Lower leg skin (tissue), 4 donors: ENCODE data around the gene AMMECR1L. TPM values are rescaled to one million over a fixed set of nuclear protein-coding genes. Genes with fewer than 3 reads are reported as not detected.

Experiments
- DNase-seq, 2 donors: peaks; one replicate each; pipeline ENCODE4 v3.0.0-alpha.2; 2019; ENCODE audit warnings: low spot score in 2 of 2
- H3K4me3 ChIP-seq: fragments of 200-600 bp; sonication (generic); 2 replicates; pipeline ENCODE4 v1.5.1; 2017; ENCODE audit warnings: mild to moderate bottlenecking, low read depth; ENCODE audit not compliant: poor library complexity, severe bottlenecking
- POLR2A ChIP-seq, 2 donors: fragments of 450-650 bp; IDR thresholded peaks; one replicate each; pipeline ENCODE4 v1.6.1; 2016 to 2017; ENCODE audit warnings: antibody characterized with exemption in 2 of 2, mild to moderate bottlenecking in 1 of 2, moderate library complexity in 1 of 2
- WGBS, 2 donors: methylation state at CpG; one replicate each; pipeline ENCODE4 v1.1.5; 2018; 5-methylcytosine and 5-hydroxymethylcytosine counted together
- intact Hi-C: fragments of 100-400 bp; cut with DNase I; formaldehyde crosslinking; loops from one replicate; pipeline ENCODE4 v1.15.0; 2023; ENCODE audit warnings: low total_unique reads
- total RNA-seq, 4 donors: library from RNA; depleted of rRNA; stranded (reverse); fragments of >200 nt; gene quantifications; one replicate each; pipeline ENCODE4 v1.1.0, GENCODE V29; 2016
- TF ChIP-seq, protein P1 (sequence below), 3 donors: fragments of 450-650 bp; IDR thresholded peaks; one replicate each; pipeline ENCODE4 v1.5.1; 2016; ENCODE audit warnings: antibody characterized with exemption in 3 of 3, mild to moderate bottlenecking in 3 of 3, moderate library complexity in 2 of 3

The AMMECR1L gene
- total RNA-seq, 4 donors from 2014 or later = 12.9 to 16.2 (median 13.6) TPM

DNA sequence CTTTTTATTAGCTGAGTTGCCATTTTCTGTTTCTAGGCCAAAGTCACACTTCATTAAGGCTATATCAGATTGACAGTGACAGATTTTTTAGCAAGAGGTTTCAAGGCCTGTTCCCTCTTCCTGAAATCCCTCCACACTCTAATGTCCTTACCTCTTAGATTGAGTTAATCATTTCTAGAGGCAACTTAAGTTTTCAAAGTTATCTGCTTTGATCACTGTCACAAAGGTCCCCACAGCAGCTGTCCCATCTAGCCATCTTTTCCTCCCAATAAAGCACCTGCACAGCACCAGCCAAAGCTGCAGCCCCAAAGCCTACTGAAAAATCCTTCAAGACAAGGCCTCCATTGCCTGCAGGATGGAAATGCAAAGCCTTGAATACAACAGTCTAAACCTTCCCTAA is 13.4 kb downstream of the AMMECR1L start:
- DNase-seq = no peak
- H3K4me3 ChIP-seq = no peak overlapping the region
- no peak for TF ChIP-seq POLR2A (IDR thresholded peaks at IDR 0.05)
- TF ChIP-seq, protein P1, sequence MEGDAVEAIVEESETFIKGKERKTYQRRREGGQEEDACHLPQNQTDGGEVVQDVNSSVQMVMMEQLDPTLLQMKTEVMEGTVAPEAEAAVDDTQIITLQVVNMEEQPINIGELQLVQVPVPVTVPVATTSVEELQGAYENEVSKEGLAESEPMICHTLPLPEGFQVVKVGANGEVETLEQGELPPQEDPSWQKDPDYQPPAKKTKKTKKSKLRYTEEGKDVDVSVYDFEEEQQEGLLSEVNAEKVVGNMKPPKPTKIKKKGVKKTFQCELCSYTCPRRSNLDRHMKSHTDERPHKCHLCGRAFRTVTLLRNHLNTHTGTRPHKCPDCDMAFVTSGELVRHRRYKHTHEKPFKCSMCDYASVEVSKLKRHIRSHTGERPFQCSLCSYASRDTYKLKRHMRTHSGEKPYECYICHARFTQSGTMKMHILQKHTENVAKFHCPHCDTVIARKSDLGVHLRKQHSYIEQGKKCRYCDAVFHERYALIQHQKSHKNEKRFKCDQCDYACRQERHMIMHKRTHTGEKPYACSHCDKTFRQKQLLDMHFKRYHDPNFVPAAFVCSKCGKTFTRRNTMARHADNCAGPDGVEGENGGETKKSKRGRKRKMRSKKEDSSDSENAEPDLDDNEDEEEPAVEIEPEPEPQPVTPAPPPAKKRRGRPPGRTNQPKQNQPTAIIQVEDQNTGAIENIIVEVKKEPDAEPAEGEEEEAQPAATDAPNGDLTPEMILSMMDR (IDR thresholded peaks at IDR 0.05) = no peak
- intact Hi-C loops = no loop called here

DNA sequence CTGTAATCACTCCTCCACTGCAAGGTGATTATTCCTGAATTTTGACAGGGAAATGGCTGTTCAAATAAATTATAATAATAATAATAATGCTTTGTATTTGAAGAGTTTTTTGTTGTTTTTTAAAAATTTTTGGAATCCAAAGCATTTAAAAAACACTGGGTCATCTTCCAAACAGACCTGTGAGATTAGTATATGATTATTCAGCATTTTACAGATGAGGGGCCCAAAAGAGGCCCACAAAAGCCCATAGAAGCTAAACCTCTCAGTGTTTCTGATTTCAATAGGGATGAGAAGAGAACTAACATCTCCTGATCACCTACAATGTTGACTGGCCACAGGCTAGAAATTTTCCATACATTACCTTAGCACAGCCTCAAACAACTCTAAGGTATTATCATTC is 19.8 kb downstream of the AMMECR1L start:
- intact Hi-C loops = no loop called here
- TF ChIP-seq, protein P1 (IDR thresholded peaks at IDR 0.05) = no peak
- no peak for TF ChIP-seq POLR2A (IDR thresholded peaks at IDR 0.05)
- no peak overlapping the region for H3K4me3 ChIP-seq
- no peak for DNase-seq

DNA sequence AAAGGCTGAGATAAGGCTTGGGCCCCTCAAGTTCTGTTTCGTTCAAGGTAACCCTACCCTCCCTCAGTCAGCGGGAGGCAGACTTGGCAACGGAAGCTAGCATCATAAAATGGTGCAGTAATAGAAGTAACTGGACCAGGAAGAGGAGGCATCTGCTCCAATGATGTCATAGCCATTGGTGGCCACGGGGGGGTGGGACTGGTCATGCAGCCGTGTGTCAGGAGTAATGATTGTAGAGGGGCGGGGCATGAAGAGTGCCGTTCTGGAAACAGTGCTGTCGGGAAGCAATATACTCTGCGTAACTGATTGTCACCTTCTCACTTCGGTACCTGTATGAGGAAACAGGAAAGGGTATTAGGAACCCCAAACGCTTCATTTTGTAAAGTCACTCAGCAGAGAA is 20.9 kb downstream of the AMMECR1L start:
- WGBS, 2 donors = 79 to 80% methylated on average over 11 of the region's 11 CpGs
- TF ChIP-seq, protein P1 (IDR thresholded peaks at IDR 0.05) = no peak
- TF ChIP-seq POLR2A (IDR thresholded peaks at IDR 0.05) = no peak
- intact Hi-C loops = no loop called here
- peak in 1 of 2 donors; percentile 76 for DNase-seq
- no peak overlapping the region for H3K4me3 ChIP-seq

DNA sequence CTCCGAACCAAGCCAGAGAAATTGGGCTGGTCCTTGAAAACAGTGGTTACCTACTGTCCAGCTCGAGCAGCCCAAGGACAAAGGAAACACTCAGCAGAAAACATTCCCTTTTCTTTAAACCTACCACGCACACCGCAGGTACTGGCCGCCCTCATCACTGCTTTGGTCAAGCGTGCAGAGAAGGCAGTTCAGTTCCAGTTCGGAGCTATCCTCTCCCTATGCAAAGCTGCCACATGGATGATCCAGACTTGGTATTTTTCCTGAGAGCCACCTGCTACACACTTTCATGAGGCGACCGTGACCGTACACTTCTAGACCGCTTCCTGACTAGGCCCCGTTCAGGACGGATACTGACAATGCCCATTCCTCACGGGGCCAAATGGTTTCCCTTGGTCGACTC is 23.5 kb downstream of the AMMECR1L start:
- TF ChIP-seq POLR2A (IDR thresholded peaks at IDR 0.05) = no peak
- TF ChIP-seq, protein P1 (IDR thresholded peaks at IDR 0.05) = no peak
- no peak for DNase-seq
- 86 to 91% methylated on average over 15 of the region's 15 CpGs for WGBS, 2 donors
- intact Hi-C loops = no loop called here
- H3K4me3 ChIP-seq = no peak overlapping the region

DNA sequence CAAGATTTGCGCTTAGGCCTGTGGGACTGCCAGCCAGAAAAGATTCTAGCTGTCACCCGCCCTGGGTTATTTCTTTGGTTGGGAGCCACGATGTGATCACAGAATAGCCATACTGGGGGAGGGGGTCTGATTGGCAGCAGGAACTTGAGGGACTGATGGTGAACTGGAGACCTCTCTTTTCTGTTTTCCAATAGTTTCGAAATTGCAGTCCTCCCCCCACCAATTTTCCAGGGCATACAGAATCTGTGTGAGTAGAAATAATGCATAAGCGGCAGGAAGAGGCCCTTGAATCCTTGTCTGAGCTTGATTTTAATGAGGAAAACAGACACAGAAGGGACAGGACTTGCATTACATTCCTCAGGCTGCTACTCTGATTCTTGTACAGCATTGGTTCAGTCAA is 25.6 kb downstream of the AMMECR1L start:
- intact Hi-C loops = no loop called here
- TF ChIP-seq POLR2A (IDR thresholded peaks at IDR 0.05) = no peak
- TF ChIP-seq, protein P1 (IDR thresholded peaks at IDR 0.05) = no peak
- no peak overlapping the region for H3K4me3 ChIP-seq
- DNase-seq = no peak
- 35 to 49% methylated on average over 5 of the region's 5 CpGs for WGBS, 2 donors

DNA sequence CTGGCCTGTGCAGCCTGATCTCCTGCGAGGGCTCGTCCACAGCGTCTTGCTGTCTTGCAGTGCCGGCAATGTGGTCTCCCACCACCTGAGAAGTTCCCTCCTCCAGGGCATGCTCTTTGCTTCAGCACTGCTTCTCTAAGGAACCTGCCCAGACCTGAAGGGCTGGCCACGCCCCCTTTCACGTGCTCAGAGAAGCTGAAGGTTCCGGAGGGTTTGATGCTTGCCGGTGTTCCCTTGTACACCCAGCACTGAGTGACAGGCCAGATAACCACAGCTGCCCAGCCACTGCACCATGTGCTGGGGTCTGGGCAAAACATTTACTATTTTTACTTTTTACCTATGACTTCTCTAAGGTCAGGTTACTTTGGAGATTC is 26.1 kb downstream of the AMMECR1L start:
- intact Hi-C loops = no loop called here
- TF ChIP-seq, protein P1 (IDR thresholded peaks at IDR 0.05) = no peak
- TF ChIP-seq POLR2A (IDR thresholded peaks at IDR 0.05) = no peak
- peak in 1 of 2 donors; percentile 62 for DNase-seq
- H3K4me3 ChIP-seq = no peak overlapping the region
- WGBS, 2 donors = 15 to 19% methylated on average over 8 of the region's 8 CpGs
